Astrocyte (in vitro differentiated cells and primary cell): ENCODE results near the gene ACP5.
"Not testable (repeated sequence)": the region's sequence is repeated elsewhere in the genome, so short reads cannot be mapped to it uniquely, and the experiment has no call there.

ENCODE experiments used
- CTCF ChIP-seq: IDR thresholded peaks from 2 replicates; pipeline ENCODE4 v1.5.1; 2011; ENCODE audit warnings: low read depth, mild to moderate bottlenecking, inconsistent platforms, low read length, moderate library complexity; ENCODE audit not compliant: insufficient read depth
- EZH2 ChIP-seq: IDR thresholded peaks from 2 replicates; pipeline ENCODE4 v1.6.1; 2012; ENCODE audit warnings: mild to moderate bottlenecking, low read length, inconsistent platforms; ENCODE audit not compliant: insufficient read depth

GRCh38 chr19:11573763-11574162, 3.7 kb downstream of the ACP5 start:
- TF ChIP-seq CTCF, EZH2: not testable (repeated sequence)
